22Rv1 (cell line): Measurements from ENCODE around the gene MACROH2A1.

Experiments
- ZFX ChIP-seq: fragments of 450-650 bp; IDR thresholded peaks from 2 replicates; pipeline ENCODE4 v1.6.1; 2017; ENCODE audit warnings: antibody characterized with exemption, borderline replicate concordance
- TF ChIP-seq, protein P1 (sequence below): fragments of 450-650 bp; IDR thresholded peaks from 2 replicates; pipeline ENCODE4 v1.5.1; 2017; ENCODE audit warnings: mild to moderate bottlenecking

DNA sequence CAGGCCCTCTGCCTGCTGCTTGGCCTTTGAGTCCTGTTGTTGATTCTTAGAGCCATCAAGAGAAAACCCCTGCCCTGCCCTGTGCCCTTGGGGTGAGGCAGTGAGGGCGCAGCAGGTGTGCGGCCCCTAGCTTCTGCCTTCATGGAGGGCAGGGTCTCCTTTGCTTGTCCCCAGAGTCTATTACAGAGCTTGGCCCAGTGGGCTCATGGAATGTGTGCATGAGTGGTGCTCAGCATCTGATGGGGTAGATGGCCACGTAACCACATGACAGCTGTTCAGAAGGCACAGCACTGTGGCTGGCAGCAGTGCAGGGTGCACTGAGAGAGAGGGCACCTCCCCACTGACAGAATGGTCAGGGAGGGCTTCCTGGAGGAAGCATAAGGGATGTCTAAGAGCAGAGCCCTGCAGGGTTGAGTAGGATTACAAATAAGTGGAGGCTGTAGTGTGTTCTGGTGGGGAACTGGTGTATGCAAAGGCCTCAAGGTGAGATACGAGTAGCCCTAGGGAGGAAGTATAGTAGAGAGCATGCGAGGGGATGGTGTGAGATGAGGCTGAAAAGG, 70.8 kb downstream of the MACROH2A1 start:
- TF ChIP-seq, protein P1, sequence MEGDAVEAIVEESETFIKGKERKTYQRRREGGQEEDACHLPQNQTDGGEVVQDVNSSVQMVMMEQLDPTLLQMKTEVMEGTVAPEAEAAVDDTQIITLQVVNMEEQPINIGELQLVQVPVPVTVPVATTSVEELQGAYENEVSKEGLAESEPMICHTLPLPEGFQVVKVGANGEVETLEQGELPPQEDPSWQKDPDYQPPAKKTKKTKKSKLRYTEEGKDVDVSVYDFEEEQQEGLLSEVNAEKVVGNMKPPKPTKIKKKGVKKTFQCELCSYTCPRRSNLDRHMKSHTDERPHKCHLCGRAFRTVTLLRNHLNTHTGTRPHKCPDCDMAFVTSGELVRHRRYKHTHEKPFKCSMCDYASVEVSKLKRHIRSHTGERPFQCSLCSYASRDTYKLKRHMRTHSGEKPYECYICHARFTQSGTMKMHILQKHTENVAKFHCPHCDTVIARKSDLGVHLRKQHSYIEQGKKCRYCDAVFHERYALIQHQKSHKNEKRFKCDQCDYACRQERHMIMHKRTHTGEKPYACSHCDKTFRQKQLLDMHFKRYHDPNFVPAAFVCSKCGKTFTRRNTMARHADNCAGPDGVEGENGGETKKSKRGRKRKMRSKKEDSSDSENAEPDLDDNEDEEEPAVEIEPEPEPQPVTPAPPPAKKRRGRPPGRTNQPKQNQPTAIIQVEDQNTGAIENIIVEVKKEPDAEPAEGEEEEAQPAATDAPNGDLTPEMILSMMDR, result no peak
- no peak for TF ChIP-seq ZFX
